GM20000 (cell line): ENCODE data around the gene EGFLAM.
A peak's percentile ranks its signal among the peaks of the same experiment; 100 is the strongest.
"Not testable (repeated sequence)": the region's sequence is repeated elsewhere in the genome, so short reads cannot be mapped to it uniquely, and the experiment has no call there.

ENCODE experiments used
- DNase-seq: peaks from one replicate; pipeline ENCODE4 v3.0.0; 2012; ENCODE audit warnings: low spot score
- CTCF ChIP-seq: IDR thresholded peaks from 2 replicates; pipeline ENCODE4 v1.5.1; 2012; ENCODE audit warnings: mild to moderate bottlenecking, control low read depth; ENCODE audit errors: extremely low read depth, missing control alignments

The EGFLAM gene

GRCh38 chr5:38414348-38414747 is 156.0 kb downstream of the EGFLAM start:
- no peak for TF ChIP-seq CTCF
- no peak for DNase-seq

- DNase-seq: not testable (repeated sequence)
Observed at GRCh38 chr5:38415772-38416171, 157.4 kb downstream of the EGFLAM start.

GRCh38 chr5:38417658-38418017 is 159.3 kb downstream of the EGFLAM start:
- TF ChIP-seq CTCF: no peak
- DNase-seq: no peak

GRCh38 chr5:38420246-38420645 is 161.9 kb downstream of the EGFLAM start:
- no peak for TF ChIP-seq CTCF
- DNase-seq: no peak

GRCh38 chr5:38420691-38421390 is 162.5 kb downstream of the EGFLAM start:
- DNase-seq: peak; percentile 25
- TF ChIP-seq CTCF: peak; percentile 43

- no peak for DNase-seq
- no peak for TF ChIP-seq CTCF
Observed at GRCh38 chr5:38422622-38423021, 164.3 kb downstream of the EGFLAM start.

- DNase-seq: no peak
Observed at GRCh38 chr5:38423276-38424147, 165.2 kb downstream of the EGFLAM start.

More at GRCh38 chr5:38423276-38424147, 165.2 kb downstream of the EGFLAM start:
- TF ChIP-seq CTCF: no peak
